ENCODE data around the gene IRF2BP2. TPM values are rescaled to one million over a fixed set of nuclear protein-coding genes. Genes with fewer than 3 reads are reported as not detected.

IRF2BP2 gene
- total and polyA plus RNA-seq, 2 of the 13 experiments (the other 11 are each of a cell fraction or from before 2014, with no cell fraction given): 140 to 147 TPM

DNA sequence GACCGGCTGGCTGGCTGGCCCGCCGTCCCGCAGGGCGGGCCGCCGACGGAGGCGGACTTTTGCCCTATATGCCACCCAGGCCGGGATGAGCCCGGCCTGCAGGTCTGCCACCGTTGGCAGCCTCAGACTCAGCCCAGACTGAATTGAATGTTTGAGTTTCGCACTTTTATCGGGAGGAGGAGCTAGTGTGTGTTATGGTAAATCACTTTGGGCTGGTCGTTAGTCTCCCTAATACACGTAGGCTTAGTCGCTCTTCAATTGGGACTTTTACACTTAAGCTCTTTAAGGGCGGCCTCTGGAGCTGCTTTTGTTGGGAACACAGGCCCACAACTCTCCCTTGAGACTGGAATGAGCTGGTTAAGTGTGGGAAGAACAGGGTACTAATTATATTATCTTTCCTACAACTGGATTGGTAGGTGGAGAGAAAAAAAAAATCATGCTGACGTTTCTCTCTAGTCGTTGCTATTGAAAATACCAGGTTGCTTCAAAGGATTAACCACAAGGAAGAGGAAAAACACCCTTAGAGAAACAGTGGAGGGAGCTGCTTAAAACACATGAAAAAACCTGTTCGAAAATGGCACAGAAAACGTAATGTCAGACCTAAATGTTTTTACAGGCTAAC lies 1.4 kb upstream of the IRF2BP2 start (continued):
- TF ChIP-seq, protein P1, sequence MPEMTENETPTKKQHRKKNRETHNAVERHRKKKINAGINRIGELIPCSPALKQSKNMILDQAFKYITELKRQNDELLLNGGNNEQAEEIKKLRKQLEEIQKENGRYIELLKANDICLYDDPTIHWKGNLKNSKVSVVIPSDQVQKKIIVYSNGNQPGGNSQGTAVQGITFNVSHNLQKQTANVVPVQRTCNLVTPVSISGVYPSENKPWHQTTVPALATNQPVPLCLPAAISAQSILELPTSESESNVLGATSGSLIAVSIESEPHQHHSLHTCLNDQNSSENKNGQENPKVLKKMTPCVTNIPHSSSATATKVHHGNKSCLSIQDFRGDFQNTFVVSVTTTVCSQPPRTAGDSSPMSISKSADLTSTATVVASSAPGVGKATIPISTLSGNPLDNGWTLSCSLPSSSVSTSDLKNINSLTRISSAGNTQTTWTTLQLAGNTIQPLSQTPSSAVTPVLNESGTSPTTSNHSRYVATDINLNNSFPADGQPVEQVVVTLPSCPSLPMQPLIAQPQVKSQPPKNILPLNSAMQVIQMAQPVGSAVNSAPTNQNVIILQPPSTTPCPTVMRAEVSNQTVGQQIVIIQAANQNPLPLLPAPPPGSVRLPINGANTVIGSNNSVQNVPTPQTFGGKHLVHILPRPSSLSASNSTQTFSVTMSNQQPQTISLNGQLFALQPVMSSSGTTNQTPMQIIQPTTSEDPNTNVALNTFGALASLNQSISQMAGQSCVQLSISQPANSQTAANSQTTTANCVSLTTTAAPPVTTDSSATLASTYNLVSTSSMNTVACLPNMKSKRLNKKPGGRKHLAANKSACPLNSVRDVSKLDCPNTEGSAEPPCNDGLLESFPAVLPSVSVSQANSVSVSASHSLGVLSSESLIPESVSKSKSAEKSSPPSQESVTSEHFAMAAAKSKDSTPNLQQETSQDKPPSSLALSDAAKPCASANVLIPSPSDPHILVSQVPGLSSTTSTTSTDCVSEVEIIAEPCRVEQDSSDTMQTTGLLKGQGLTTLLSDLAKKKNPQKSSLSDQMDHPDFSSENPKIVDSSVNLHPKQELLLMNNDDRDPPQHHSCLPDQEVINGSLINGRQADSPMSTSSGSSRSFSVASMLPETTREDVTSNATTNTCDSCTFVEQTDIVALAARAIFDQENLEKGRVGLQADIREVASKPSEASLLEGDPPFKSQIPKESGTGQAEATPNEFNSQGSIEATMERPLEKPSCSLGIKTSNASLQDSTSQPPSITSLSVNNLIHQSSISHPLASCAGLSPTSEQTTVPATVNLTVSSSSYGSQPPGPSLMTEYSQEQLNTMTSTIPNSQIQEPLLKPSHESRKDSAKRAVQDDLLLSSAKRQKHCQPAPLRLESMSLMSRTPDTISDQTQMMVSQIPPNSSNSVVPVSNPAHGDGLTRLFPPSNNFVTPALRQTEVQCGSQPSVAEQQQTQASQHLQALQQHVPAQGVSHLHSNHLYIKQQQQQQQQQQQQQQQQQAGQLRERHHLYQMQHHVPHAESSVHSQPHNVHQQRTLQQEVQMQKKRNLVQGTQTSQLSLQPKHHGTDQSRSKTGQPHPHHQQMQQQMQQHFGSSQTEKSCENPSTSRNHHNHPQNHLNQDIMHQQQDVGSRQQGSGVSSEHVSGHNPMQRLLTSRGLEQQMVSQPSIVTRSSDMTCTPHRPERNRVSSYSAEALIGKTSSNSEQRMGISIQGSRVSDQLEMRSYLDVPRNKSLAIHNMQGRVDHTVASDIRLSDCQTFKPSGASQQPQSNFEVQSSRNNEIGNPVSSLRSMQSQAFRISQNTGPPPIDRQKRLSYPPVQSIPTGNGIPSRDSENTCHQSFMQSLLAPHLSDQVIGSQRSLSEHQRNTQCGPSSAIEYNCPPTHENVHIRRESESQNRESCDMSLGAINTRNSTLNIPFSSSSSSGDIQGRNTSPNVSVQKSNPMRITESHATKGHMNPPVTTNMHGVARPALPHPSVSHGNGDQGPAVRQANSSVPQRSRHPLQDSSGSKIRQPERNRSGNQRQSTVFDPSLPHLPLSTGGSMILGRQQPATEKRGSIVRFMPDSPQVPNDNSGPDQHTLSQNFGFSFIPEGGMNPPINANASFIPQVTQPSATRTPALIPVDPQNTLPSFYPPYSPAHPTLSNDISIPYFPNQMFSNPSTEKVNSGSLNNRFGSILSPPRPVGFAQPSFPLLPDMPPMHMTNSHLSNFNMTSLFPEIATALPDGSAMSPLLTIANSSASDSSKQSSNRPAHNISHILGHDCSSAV (CRISPR knock-in tag; IDR thresholded peaks at IDR 0.05; ENCODE audit: borderline replicate concordance): no peak
- TF ChIP-seq DR1 (CRISPR knock-in tag; IDR thresholded peaks at IDR 0.05) (no peak; the same call in 1 of the 2 replicates), BCL6 (CRISPR knock-in tag; IDR thresholded peaks at IDR 0.05) (peak; percentile 76), MTF2 (CRISPR knock-in tag; IDR thresholded peaks at IDR 0.05; ENCODE audit: borderline replicate concordance) (no peak), BRCA1 (CRISPR knock-in tag; IDR thresholded peaks at IDR 0.05) (0 out of 2 replicates have a peak, but pooled peaks have one; percentile 13), ZNF556 (CRISPR knock-in tag; IDR thresholded peaks at IDR 0.05; ENCODE audit: borderline replicate concordance) (no peak; the same call in 1 of the 2 replicates), NFKBIZ (CRISPR knock-in tag; IDR thresholded peaks at IDR 0.05) (no peak; the same call in 1 of the 2 replicates), MLLT10 (CRISPR knock-in tag; IDR thresholded peaks at IDR 0.05) (no peak), ZFX (CRISPR knock-in tag; IDR thresholded peaks at IDR 0.05; ENCODE audit: low read depth) (no peak), PCBP1 (IDR thresholded peaks at IDR 0.05; ENCODE audit: borderline replicate concordance, low read depth, low read length) (no peak), ZNF451 (CRISPR knock-in tag; IDR thresholded peaks at IDR 0.05) (no peak)
- TF ChIP-seq, protein P2, sequence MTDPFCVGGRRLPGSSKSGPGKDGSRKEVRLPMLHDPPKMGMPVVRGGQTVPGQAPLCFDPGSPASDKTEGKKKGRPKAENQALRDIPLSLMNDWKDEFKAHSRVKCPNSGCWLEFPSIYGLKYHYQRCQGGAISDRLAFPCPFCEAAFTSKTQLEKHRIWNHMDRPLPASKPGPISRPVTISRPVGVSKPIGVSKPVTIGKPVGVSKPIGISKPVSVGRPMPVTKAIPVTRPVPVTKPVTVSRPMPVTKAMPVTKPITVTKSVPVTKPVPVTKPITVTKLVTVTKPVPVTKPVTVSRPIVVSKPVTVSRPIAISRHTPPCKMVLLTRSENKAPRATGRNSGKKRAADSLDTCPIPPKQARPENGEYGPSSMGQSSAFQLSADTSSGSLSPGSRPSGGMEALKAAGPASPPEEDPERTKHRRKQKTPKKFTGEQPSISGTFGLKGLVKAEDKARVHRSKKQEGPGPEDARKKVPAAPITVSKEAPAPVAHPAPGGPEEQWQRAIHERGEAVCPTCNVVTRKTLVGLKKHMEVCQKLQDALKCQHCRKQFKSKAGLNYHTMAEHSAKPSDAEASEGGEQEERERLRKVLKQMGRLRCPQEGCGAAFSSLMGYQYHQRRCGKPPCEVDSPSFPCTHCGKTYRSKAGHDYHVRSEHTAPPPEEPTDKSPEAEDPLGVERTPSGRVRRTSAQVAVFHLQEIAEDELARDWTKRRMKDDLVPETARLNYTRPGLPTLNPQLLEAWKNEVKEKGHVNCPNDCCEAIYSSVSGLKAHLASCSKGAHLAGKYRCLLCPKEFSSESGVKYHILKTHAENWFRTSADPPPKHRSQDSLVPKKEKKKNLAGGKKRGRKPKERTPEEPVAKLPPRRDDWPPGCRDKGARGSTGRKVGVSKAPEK (CRISPR knock-in tag; IDR thresholded peaks at IDR 0.05; ENCODE audit: borderline replicate concordance): peak; percentile 86; the same call in 1 of the 2 replicates
- TF ChIP-seq, protein P3, sequence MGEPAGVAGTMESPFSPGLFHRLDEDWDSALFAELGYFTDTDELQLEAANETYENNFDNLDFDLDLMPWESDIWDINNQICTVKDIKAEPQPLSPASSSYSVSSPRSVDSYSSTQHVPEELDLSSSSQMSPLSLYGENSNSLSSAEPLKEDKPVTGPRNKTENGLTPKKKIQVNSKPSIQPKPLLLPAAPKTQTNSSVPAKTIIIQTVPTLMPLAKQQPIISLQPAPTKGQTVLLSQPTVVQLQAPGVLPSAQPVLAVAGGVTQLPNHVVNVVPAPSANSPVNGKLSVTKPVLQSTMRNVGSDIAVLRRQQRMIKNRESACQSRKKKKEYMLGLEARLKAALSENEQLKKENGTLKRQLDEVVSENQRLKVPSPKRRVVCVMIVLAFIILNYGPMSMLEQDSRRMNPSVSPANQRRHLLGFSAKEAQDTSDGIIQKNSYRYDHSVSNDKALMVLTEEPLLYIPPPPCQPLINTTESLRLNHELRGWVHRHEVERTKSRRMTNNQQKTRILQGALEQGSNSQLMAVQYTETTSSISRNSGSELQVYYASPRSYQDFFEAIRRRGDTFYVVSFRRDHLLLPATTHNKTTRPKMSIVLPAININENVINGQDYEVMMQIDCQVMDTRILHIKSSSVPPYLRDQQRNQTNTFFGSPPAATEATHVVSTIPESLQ (CRISPR knock-in tag; conservative IDR thresholded peaks at IDR 0.05): no peak

Data from HepG2 (cell line).